SKM-1 (cell line): ENCODE data around the gene NAA38.
"Not testable (repeated sequence)": the region's sequence is repeated elsewhere in the genome, so short reads cannot be mapped to it uniquely, and the experiment has no call there.

Experiments used
- DNase-seq: peaks from one replicate; lab custom pipeline; 2025; ENCODE audit not compliant: unreplicated experiment; lab: John Stamatoyannopoulos, UW

Gene NAA38

GRCh38 chr17:7882068-7882467, 24.7 kb upstream of the NAA38 start:
- no peak for DNase-seq

GRCh38 chr17:7881276-7882054, 24.1 kb upstream of the NAA38 start:
- no peak for DNase-seq

- no peak for DNase-seq
Observed at GRCh38 chr17:7880076-7880868, 22.9 kb upstream of the NAA38 start.

- no peak for DNase-seq
Observed at GRCh38 chr17:7878234-7878633, 20.9 kb upstream of the NAA38 start.

- DNase-seq = no peak
Observed at GRCh38 chr17:7875804-7876370, 18.5 kb upstream of the NAA38 start.

- DNase-seq = no peak
Observed at GRCh38 chr17:7873051-7873450, 15.7 kb upstream of the NAA38 start.

- DNase-seq = no peak
Observed at GRCh38 chr17:7867881-7868329, 10.5 kb upstream of the NAA38 start.

GRCh38 chr17:7864995-7865650, 7.8 kb upstream of the NAA38 start:
- no peak for DNase-seq

GRCh38 chr17:7864384-7864783, 7.0 kb upstream of the NAA38 start:
- DNase-seq = not testable (repeated sequence)

- DNase-seq = no peak
Observed at GRCh38 chr17:7862692-7863437, 5.5 kb upstream of the NAA38 start.

- no peak for DNase-seq
Observed at GRCh38 chr17:7859028-7859427, 1.7 kb upstream of the NAA38 start.

- DNase-seq = no peak
Observed at GRCh38 chr17:7858522-7858810, 1.1 kb upstream of the NAA38 start.

GRCh38 chr17:7857713-7858521, 558 bp upstream of the NAA38 start, which contains the start of gene CYB5D1:
CYB5D1 (plus strand) TSS chr17:7858003; CDS start chr17:7858135, 132 bp downstream.
- DNase-seq = peak; percentile 42

- no peak for DNase-seq
Observed at GRCh38 chr17:7856011-7856810, 1.1 kb downstream of the NAA38 start.

- no peak for DNase-seq
Observed at GRCh38 chr17:7855660-7856010, 1.7 kb downstream of the NAA38 start.

- no peak for DNase-seq
Observed at GRCh38 chr17:7854851-7855659, 2.3 kb downstream of the NAA38 start, which contains the start of gene TMEM88. TMEM88 (plus strand) TSS chr17:7855066; CDS start chr17:7855075, 9 bp downstream.

GRCh38 chr17:7854078-7854777, 3.1 kb downstream of the NAA38 start:
- no peak for DNase-seq

- no peak for DNase-seq
Observed at GRCh38 chr17:7853691-7854038, 3.7 kb downstream of the NAA38 start.
